ENCODE data around the gene SRSF3.

DNA sequence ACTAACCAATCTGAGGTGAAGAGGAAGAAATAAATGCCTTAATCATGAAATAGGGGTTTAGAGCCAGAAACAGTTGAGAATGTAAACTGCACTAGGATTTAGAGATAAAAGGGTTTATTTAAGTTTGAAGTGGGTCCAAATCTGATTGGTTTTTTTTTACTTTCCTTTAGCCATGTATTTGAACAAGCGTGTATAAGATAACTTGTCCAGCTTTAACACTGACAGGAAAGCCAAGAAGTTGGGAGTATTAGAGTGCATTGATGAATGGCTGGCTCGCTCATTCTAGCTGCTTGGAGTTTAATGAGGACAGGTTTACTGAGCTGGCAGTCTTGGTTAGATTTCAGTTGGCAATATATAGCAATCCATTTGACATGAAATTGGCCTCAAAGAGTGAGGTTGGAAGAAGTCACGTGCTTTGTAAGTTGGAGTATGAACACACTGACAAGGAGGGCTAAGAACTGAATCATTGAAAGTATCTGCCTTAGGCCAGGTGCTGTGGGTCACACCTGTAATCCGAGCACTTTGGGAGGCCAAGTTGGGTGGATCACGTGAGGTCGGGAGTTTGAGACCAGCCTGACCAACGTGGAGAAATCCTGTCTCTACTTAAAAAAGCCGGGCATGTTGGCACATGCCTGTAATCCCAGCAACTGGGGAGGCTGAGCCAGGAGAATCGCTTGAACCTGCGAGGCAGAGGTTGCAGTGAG, 13.7 kb downstream of the SRSF3 start:
- TF ChIP-seq, protein P1, sequence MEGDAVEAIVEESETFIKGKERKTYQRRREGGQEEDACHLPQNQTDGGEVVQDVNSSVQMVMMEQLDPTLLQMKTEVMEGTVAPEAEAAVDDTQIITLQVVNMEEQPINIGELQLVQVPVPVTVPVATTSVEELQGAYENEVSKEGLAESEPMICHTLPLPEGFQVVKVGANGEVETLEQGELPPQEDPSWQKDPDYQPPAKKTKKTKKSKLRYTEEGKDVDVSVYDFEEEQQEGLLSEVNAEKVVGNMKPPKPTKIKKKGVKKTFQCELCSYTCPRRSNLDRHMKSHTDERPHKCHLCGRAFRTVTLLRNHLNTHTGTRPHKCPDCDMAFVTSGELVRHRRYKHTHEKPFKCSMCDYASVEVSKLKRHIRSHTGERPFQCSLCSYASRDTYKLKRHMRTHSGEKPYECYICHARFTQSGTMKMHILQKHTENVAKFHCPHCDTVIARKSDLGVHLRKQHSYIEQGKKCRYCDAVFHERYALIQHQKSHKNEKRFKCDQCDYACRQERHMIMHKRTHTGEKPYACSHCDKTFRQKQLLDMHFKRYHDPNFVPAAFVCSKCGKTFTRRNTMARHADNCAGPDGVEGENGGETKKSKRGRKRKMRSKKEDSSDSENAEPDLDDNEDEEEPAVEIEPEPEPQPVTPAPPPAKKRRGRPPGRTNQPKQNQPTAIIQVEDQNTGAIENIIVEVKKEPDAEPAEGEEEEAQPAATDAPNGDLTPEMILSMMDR (IDR thresholded peaks at IDR 0.05): no peak
- TF ChIP-seq POLR2A (IDR thresholded peaks at IDR 0.05): peak in 2 of 3 donors; percentile 18 to 26
